Karpas-422 (cell line): ENCODE measurements around the gene CUL1. TPM values are rescaled to one million over a fixed set of nuclear protein-coding genes. Genes with fewer than 3 reads are reported as not detected.

Experiments
- DNase-seq: peaks from one replicate; pipeline ENCODE4 v3.0.0-alpha.2; 2015
- H2AFZ ChIP-seq: fragments of 200-600 bp; sonication (generic); 2 replicates; pipeline ENCODE4 v1.6.1; 2014; ENCODE audit warnings: antibody characterized with exemption, low read length, mixed read lengths
- H3K27ac ChIP-seq: fragments of 200-600 bp; sonication (generic); 2 replicates; pipeline ENCODE4 v1.5.1; 2014; ENCODE audit warnings: mild to moderate bottlenecking, low read length, moderate library complexity
- H3K27me3 ChIP-seq: fragments of 200-600 bp; sonication (generic); 2 replicates; pipeline ENCODE4 v1.6.1; 2014; ENCODE audit warnings: low read length, mixed read lengths
- H3K36me3 ChIP-seq: fragments of 200-600 bp; sonication (generic); 2 replicates; pipeline ENCODE4 v1.6.1; 2014; ENCODE audit warnings: low read length, mixed read lengths; ENCODE audit not compliant: insufficient read depth
- H3K4me1 ChIP-seq: fragments of 200-600 bp; sonication (generic); 2 replicates; pipeline ENCODE4 v1.6.1; 2014; ENCODE audit warnings: mild to moderate bottlenecking, low read length, mixed read lengths
- H3K4me2 ChIP-seq: fragments of 200-600 bp; sonication (generic); 2 replicates; pipeline ENCODE4 v1.6.1; 2014; ENCODE audit warnings: low read length, low read depth, mild to moderate bottlenecking; ENCODE audit not compliant: poor library complexity, severe bottlenecking
- H3K4me3 ChIP-seq: fragments of 200-600 bp; sonication (generic); 2 replicates; pipeline ENCODE4 v1.5.1; 2014; ENCODE audit warnings: mild to moderate bottlenecking, antibody characterized with exemption, low read length, mixed read lengths
- H3K79me2 ChIP-seq: fragments of 200-600 bp; sonication (generic); 2 replicates; pipeline ENCODE4 v1.6.1; 2014; ENCODE audit warnings: mild to moderate bottlenecking, low read length, mixed read lengths
- H3K9ac ChIP-seq: fragments of 200-600 bp; sonication (generic); 2 replicates; pipeline ENCODE4 v1.6.0; 2014; ENCODE audit warnings: low read length
- H3K9me2 ChIP-seq: fragments of 200-600 bp; sonication (generic), shearing (Covaris generic); replicated peaks from 2 replicates; pipeline ENCODE4 v1.6.0; 2014; ENCODE audit warnings: mild to moderate bottlenecking, low read length, moderate library complexity; ENCODE audit not compliant: insufficient read depth
- H3K9me3 ChIP-seq: fragments of 300-700, 200-600 bp; sonication (generic); 2 replicates; pipeline ENCODE4 v1.6.1; 2014; ENCODE audit warnings: low read length, mixed read lengths
- H4K20me1 ChIP-seq: fragments of 200-600 bp; sonication (generic); 2 replicates; pipeline ENCODE4 v1.6.1; 2014; ENCODE audit warnings: mild to moderate bottlenecking, antibody characterized with exemption, low read length, low read depth; ENCODE audit not compliant: insufficient read depth
- total RNA-seq: library from RNA; depleted of rRNA; stranded (reverse); fragments of >200 nt; shearing (Covaris generic); gene quantifications from 2 replicates; pipeline ENCODE4 v1.2.3, GENCODE V29; 2014; ENCODE audit warnings: low replicate concordance

The CUL1 gene
- total RNA-seq, 1 experiment from 2014 or later = 55.5 TPM

DNA sequence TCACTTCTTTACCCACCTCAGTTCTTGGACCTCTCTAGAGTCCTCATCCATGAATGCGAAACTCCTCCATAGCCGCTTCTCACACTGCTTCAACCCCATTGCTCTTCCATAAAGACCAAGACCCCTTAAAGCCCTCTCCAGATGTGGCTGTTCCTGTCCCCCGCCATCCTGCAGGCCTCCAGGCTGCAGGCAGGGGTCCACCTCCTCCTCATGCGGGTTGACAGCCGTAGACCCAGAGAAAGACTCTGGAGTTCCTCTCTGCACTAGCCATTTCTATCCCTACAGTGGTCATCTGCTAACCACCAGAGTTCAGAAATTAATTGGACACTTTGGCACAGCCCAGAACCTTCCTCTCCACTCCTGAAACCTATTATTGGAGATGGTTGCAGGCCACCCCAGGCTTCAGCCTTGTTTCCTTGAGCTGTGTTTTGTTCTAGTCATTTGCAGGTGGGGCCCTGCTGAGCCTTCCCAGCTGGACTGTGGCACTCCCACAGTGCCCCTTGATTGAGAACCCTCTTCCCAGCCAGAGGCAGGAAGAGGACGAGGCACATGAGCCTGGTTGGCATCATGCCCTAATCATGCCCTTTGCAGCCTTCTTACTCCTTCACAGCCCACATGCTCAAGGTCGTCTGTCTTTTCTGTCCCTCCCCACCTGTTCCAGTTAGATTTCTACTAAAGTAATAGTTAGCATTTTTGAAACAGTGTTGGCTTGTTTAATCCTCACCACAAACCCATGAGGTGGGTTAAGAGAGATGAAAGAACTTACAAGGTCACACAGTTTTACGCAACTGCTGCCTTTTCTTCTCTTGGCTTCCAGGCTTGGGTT lies 23.9 kb downstream of the CUL1 start:
- H3K4me3 ChIP-seq = no peak overlapping the region
- no peak overlapping the region for H3K9ac ChIP-seq
- H3K27ac ChIP-seq = no peak overlapping the region
- peaks cover 49% of the 10 kb centered on the region for H4K20me1 ChIP-seq
- no peak overlapping the region for H3K4me2 ChIP-seq
- H3K4me1 ChIP-seq = peaks cover 61% of the 10 kb centered on the region
- H3K27me3 ChIP-seq = no peaks in the 10 kb centered on the region
- peaks cover 100% of the 10 kb centered on the region for H3K79me2 ChIP-seq
- no peak overlapping the region for H2AFZ ChIP-seq
- no peaks in the 10 kb centered on the region for H3K9me3 ChIP-seq
- no peak for DNase-seq
- no peaks in the 10 kb centered on the region for H3K36me3 ChIP-seq
- H3K9me2 ChIP-seq = no peaks in the 10 kb centered on the region

DNA sequence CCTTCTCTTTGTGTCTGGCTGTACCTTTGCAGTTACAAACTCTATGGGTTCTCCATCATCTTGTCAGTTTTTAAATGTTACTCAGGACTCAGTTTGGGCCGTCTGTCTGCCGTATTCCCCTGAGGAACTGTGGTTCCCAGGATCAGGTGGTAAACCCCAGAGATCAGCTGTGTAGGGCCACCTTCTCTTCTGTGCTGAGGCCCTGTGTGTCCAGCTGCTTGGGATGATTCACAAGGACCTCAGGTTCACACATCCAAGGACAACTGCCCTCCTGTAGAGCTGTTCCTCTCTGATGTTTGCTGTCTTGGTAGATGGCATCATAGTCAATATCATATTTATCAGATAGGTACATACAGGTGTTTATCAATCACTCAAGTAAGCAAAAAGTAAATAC lies 24.5 kb downstream of the CUL1 start:
- H4K20me1 ChIP-seq = peaks cover 43% of the 10 kb centered on the region
- H3K27ac ChIP-seq = no peak overlapping the region
- peaks cover 61% of the 10 kb centered on the region for H3K4me1 ChIP-seq
- H3K9me2 ChIP-seq = no peaks in the 10 kb centered on the region
- H3K9ac ChIP-seq = no peak overlapping the region
- H3K79me2 ChIP-seq = peaks cover 100% of the 10 kb centered on the region
- no peak for DNase-seq
- H3K36me3 ChIP-seq = no peaks in the 10 kb centered on the region
- H3K9me3 ChIP-seq = no peaks in the 10 kb centered on the region
- no peak overlapping the region for H3K4me3 ChIP-seq
- no peaks in the 10 kb centered on the region for H3K27me3 ChIP-seq
- H2AFZ ChIP-seq = no peak overlapping the region
- no peak overlapping the region for H3K4me2 ChIP-seq

DNA sequence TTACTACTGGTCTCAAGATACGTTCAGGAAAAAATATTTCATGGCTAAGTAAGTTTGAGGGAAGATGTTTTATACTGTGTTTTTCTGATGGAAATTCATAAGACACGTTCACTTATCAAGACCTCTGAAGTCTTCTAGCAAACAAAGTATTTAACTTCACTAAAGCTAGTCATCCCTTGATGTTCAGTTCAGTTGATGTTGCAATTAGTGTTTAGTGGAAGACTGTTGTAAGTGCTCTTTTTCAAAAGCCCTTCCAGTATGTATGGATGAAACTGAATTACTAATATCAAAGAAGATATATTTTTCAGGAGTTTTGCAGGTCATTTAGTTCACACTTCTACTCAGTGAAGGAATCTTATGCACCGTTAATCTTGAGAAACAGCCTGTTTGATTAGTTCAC lies 25.1 kb downstream of the CUL1 start:
- peaks cover 61% of the 10 kb centered on the region for H3K4me1 ChIP-seq

DNA sequence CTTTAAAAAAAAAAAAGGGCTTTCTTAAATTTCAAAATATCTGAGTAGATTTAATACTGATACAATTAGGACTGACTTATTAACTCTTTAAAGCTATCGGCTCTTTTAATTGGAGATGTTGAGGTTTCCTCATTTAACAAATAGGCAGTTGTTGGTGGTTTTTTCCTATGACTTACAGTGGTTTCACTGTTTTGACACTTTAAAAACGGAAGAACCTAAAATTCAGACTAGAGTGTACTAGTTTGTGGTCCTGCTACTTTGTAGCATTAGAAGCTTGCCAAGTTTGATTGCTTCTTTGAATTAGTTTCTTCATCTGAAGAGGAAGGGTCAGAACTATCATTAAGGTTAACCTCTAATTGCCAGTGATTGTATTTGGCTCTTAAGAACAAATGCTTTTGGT lies 27.7 kb downstream of the CUL1 start:
- Histone ChIP-seq H3K4me2 (no peak overlapping the region), H3K9me3 (no peaks in the 10 kb centered on the region), H3K4me1 (peaks cover 48% of the 10 kb centered on the region), H3K9me2 (no peaks in the 10 kb centered on the region), H3K4me3 (no peak overlapping the region), H3K36me3 (peaks cover 16% of the 10 kb centered on the region; the same call in 1 of the 2 replicates), H3K9ac (no peak overlapping the region), H3K79me2 (peaks cover 100% of the 10 kb centered on the region), H2AFZ (no peak overlapping the region), H3K27me3 (no peaks in the 10 kb centered on the region), H3K27ac (no peak overlapping the region), H4K20me1 (peaks cover 22% of the 10 kb centered on the region)
- DNase-seq = no peak

More for the DNA sequence above, 25.1 kb downstream of the CUL1 start:
- no peak overlapping the region for H2AFZ ChIP-seq
- H3K36me3 ChIP-seq = no peaks in the 10 kb centered on the region
- DNase-seq = no peak
- H3K79me2 ChIP-seq = peaks cover 100% of the 10 kb centered on the region
- H3K9ac ChIP-seq = no peak overlapping the region
- no peak overlapping the region for H3K4me2 ChIP-seq
- no peaks in the 10 kb centered on the region for H3K9me2 ChIP-seq
- no peaks in the 10 kb centered on the region for H3K27me3 ChIP-seq
- no peak overlapping the region for H3K4me3 ChIP-seq
- H3K27ac ChIP-seq = no peak overlapping the region
- peaks cover 41% of the 10 kb centered on the region for H4K20me1 ChIP-seq
- H3K9me3 ChIP-seq = no peaks in the 10 kb centered on the region

DNA sequence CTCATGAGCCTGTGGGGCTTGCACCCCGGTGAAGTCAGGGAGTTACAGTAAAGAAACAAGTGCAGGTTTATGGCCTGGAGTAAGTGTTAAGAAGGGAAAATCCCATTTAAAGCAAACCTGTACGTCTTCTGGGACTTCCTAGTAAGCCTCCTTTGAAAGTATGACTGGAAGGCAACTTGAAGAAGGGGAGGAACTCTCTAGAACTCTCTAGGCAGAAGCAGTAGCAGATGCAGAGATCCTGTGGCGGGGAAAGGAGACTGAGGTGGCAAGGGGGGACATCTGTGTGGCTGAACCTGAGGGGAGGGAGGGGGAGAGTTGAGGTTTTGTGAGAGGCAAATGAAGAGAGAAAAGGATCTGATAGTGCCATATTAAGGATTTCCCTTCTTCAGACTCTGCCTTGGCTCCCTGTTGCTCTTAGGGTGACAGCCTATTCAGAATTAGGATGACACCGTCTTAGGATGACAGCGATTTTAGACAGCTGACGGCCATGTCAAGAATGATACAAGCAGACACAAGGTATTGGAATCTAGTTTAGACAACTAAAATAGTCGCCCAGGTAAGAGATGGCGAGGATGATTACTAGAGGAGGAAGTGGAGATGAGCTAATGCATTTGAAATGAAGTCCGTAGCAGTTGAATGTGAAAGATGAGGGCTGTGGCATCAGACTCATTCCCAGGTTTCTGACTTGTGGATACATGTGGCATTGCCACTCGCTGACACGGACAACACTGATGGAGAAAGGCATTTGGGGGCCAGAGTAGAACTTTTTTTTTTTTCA lies 29.0 kb downstream of the CUL1 start:
- peaks cover 18% of the 10 kb centered on the region for H4K20me1 ChIP-seq
- H3K27ac ChIP-seq = no peak overlapping the region
- H3K9ac ChIP-seq = no peak overlapping the region
- H3K4me1 ChIP-seq = peaks cover 48% of the 10 kb centered on the region
- no peak overlapping the region for H3K4me3 ChIP-seq
- no peaks in the 10 kb centered on the region for H3K9me2 ChIP-seq
- H2AFZ ChIP-seq = no peak overlapping the region
- no peak overlapping the region for H3K4me2 ChIP-seq
- no peak for DNase-seq
- H3K36me3 ChIP-seq = peaks cover 16% of the 10 kb centered on the region; the same call in 1 of the 2 replicates
- H3K79me2 ChIP-seq = peaks cover 100% of the 10 kb centered on the region
- H3K9me3 ChIP-seq = no peaks in the 10 kb centered on the region
- no peaks in the 10 kb centered on the region for H3K27me3 ChIP-seq

DNA sequence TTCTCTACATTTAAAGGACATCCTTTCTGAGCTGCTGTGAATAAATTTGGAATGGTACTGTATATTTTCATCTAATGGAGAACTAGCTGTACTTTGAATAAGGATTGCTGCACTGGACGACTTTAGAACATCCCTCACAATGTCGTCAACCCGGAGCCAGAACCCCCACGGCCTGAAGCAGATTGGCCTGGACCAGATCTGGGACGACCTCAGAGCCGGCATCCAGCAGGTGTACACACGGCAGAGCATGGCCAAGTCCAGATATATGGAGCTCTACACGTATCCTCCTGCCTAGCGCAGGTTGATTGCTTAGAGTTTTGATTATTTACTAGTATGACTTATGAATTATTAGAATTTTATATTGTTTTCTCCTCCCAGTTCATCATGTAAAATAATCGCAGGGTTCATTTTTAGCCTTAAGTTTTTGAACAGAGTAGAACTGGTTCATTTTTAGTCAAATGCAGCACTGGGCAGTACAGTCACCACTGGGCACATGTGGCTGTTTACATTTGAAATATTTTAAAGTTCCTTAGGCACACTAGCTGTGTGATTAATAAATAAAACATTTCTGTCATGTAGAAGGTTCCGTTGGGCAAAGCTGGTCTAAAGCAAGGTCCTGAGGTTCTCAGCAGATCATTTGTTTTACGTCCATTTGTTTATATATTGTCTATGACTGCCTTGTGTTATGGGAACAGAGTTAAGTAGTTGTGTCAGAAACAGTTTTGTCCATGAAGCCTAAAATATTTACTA lies 31.5 kb downstream of the CUL1 start:
- Histone ChIP-seq H3K9me2 (no peaks in the 10 kb centered on the region), H3K9me3 (no peaks in the 10 kb centered on the region), H3K4me3 (no peak overlapping the region), H3K4me1 (peaks cover 36% of the 10 kb centered on the region), H4K20me1 (peaks cover 1% of the 10 kb centered on the region; the same call in 1 of the 2 replicates), H3K9ac (no peak overlapping the region), H3K36me3 (peaks cover 30% of the 10 kb centered on the region), H3K27ac (no peak overlapping the region), H3K79me2 (peaks cover 100% of the 10 kb centered on the region), H3K4me2 (no peak overlapping the region), H3K27me3 (no peaks in the 10 kb centered on the region), H2AFZ (no peak overlapping the region)
- no peak for DNase-seq

DNA sequence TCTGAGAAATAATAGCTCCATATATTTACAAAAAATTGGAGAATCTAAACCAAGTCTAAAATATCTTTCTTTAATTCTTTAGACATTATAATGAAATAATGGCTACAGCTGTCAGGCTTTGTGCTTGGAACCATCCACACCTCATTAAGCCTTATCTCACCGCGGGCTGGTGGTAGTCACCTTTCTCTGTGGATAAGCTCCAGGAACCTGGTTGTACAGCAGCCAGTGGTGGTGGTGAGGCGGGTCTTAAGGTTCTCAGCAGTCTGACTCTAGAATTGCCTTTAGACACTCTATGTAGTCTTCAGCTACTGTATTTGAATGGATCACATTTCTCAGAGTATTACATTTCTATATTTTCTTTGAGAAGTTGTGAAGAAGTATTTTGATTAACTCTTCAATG lies 34.2 kb downstream of the CUL1 start:
- Histone ChIP-seq H3K27ac (no peak overlapping the region), H3K4me2 (no peak overlapping the region), H3K9ac (no peak overlapping the region), H4K20me1 (no peaks in the 10 kb centered on the region), H3K4me1 (peaks cover 17% of the 10 kb centered on the region), H3K9me3 (no peaks in the 10 kb centered on the region), H3K9me2 (no peaks in the 10 kb centered on the region), H2AFZ (no peak overlapping the region), H3K4me3 (no peak overlapping the region), H3K36me3 (peaks cover 40% of the 10 kb centered on the region), H3K79me2 (peaks cover 97% of the 10 kb centered on the region), H3K27me3 (no peaks in the 10 kb centered on the region)
- DNase-seq = no peak

DNA sequence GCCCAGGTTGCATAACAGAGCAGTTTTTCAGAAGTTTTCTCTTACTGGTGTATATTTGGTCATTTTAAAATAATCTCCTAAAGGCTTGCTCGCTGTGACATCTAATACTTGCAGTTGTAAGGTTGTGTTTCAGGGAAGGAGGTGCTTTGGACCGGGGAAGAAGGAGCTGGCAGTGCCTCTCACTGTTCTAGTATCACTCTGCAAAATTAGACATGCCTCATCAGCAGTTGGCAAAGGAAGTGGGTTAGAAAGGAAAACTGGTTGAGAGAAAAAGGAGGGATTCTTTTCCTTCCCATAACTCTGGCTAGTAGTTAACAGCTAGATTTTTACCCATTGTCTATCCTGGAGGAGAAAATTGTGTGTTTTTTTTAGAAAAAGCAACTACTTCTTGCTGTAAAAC lies 34.8 kb downstream of the CUL1 start:
- Histone ChIP-seq H3K4me3 (no peak overlapping the region), H3K27ac (no peak overlapping the region), H3K9me2 (no peaks in the 10 kb centered on the region), H3K9ac (no peak overlapping the region), H4K20me1 (no peaks in the 10 kb centered on the region), H3K27me3 (no peaks in the 10 kb centered on the region), H3K79me2 (peaks cover 97% of the 10 kb centered on the region), H3K9me3 (no peaks in the 10 kb centered on the region), H2AFZ (no peak overlapping the region), H3K4me2 (no peak overlapping the region), H3K4me1 (peaks cover 10% of the 10 kb centered on the region), H3K36me3 (peaks cover 46% of the 10 kb centered on the region)
- no peak for DNase-seq
